K562 (cell line): ENCODE results near the gene BCR. TPM values are rescaled to one million over a fixed set of nuclear protein-coding genes. Genes with fewer than 3 reads are reported as not detected.

ENCODE experiments used
- ATAC-seq: fragments of 200-7000 bp; cut with Tn5 transposase; 3 replicates; pipeline ENCODE4 v1.9.1; 2020; ENCODE audit warnings: moderate library complexity
- BruUV-seq: library from RNA; stranded (reverse); fragments of 400-500 nt; replicated peaks from 2 replicates; lab custom pipeline; 2021; lab: Mats Ljungman, UMichigan
- CTCF ChIA-PET: fragments of 300-600 bp; formaldehyde crosslinking; extraction: SDS; loops from one replicate; lab custom pipeline; 2021; ENCODE audit warnings: low intra/inter-chr PET ratio; lab: Yijun Ruan, JAX
- POLR2A ChIA-PET: fragments of 300-600, 350-650 bp; sonication (Branson Sonifier 250); formaldehyde crosslinking; extraction: SDS; loops from one replicate; lab custom pipeline; 2021; ENCODE audit warnings: antibody characterized with exemption, inconsistent platforms; lab: Yijun Ruan, JAX
- DNase-seq, 4 experiments: peaks; one replicate each; pipeline versions ENCODE4 v3.0.0 to v3.0.0-alpha.2; 2011 to 2018; ENCODE audit warnings: low spot score in 3 of 4, mixed read lengths in 3 of 4; ENCODE audit errors: extremely low read depth in 1 of 4
- FAIRE-seq: peaks from 2 replicates; lab custom pipeline; 2011; peaks lifted over from hg19 to GRCh38; lab: Jason Lieb, UNC
- H2AFZ ChIP-seq: 2 replicates; pipeline ENCODE4 v1.6.0; 2011; ENCODE audit warnings: low read depth, low read length, control low read depth, inconsistent platforms
- H3K27ac ChIP-seq: fragments of 200-600 bp; 3 replicates; pipeline ENCODE4 v1.8.0; 2011; ENCODE audit warnings: low read depth, mild to moderate bottlenecking, control low read depth, inconsistent platforms, low read length, moderate library complexity, mixed read lengths; ENCODE audit errors: extremely low read depth
- H3K27me3 ChIP-seq, 2 experiments: fragments of 300-600 bp in 1 of 2; 2 replicates in 1 of 2; 3 replicates in 1 of 2; pipeline versions ENCODE4 v1.6.0 to v1.8.0; 2011; ENCODE audit warnings: inconsistent platforms in 2 of 2, low read length in 2 of 2, mild to moderate bottlenecking in 1 of 2, mixed read lengths in 1 of 2, moderate library complexity in 1 of 2; ENCODE audit not compliant: control insufficient read depth in 2 of 2, insufficient read depth in 2 of 2
- H3K36me3 ChIP-seq: fragments of 300-600 bp; 3 replicates; pipeline ENCODE4 v1.8.0; 2011; ENCODE audit warnings: mild to moderate bottlenecking, low read length, inconsistent platforms; ENCODE audit not compliant: control insufficient read depth, insufficient read depth
- H3K4me1 ChIP-seq, 2 experiments: fragments of 200-600 bp in 1 of 2; replicated peaks in 1 of 2; 2 replicates in 1 of 2; 3 replicates in 1 of 2; pipeline versions ENCODE4 v1.5.1 to v1.8.0; 2011; ENCODE audit warnings: inconsistent platforms in 2 of 2, low read length in 2 of 2, mild to moderate bottlenecking in 1 of 2, mixed read lengths in 1 of 2, moderate library complexity in 1 of 2; ENCODE audit not compliant: control insufficient read depth in 2 of 2, insufficient read depth in 2 of 2
- H3K4me2 ChIP-seq: 2 replicates; pipeline ENCODE4 v1.6.1; 2011; ENCODE audit warnings: low read length, control low read depth, inconsistent platforms, mixed read lengths; ENCODE audit not compliant: insufficient read depth
- H3K4me3 ChIP-seq: fragments of 200-600 bp; sonication (generic), shearing (Covaris generic); 2 replicates; pipeline ENCODE4 v1.5.1; 2016; ENCODE audit warnings: control low read depth, inconsistent platforms
- H3K79me2 ChIP-seq: fragments of 200-600 bp; 3 replicates; pipeline ENCODE4 v1.8.0; 2011; ENCODE audit warnings: low read length, inconsistent platforms; ENCODE audit not compliant: control insufficient read depth, insufficient read depth
- H3K9ac ChIP-seq, 2 experiments: 2 replicates each; pipeline versions ENCODE4 v1.6.0 to v1.6.1; 2011; ENCODE audit warnings: low read depth in 2 of 2, low read length in 2 of 2, control low read depth in 1 of 2, inconsistent platforms in 1 of 2, mild to moderate bottlenecking in 1 of 2, mixed read lengths in 1 of 2; ENCODE audit not compliant: insufficient read depth in 1 of 2
- H3K9me1 ChIP-seq: one replicate; pipeline ENCODE4 v1.6.0; 2011; ENCODE audit warnings: inconsistent platforms, mild to moderate bottlenecking, low read length, moderate library complexity; ENCODE audit not compliant: control insufficient read depth, insufficient read depth
- H3K9me3 ChIP-seq: replicated peaks from 2 replicates; pipeline ENCODE4 v1.5.1; 2011; ENCODE audit warnings: low read depth, low read length, inconsistent platforms; ENCODE audit not compliant: control insufficient read depth, insufficient read depth
- H4K20me1 ChIP-seq: replicated peaks from 2 replicates; pipeline ENCODE4 v1.6.1; 2011; ENCODE audit warnings: low read length, inconsistent platforms, mixed read lengths; ENCODE audit not compliant: control insufficient read depth, insufficient read depth
- FOXK1 ChIP-seq: sonication (generic); formaldehyde crosslinking; IDR thresholded peaks from 2 replicates; pipeline ENCODE4 v1.8.0; 2022; ENCODE audit warnings: missing genetic modification reagents, mild to moderate bottlenecking, borderline replicate concordance
- GTF3C2 ChIP-seq: IDR thresholded peaks from 3 replicates; pipeline ENCODE4 v1.6.1; 2011; ENCODE audit warnings: borderline replicate concordance, mild to moderate bottlenecking, moderate library complexity; ENCODE audit not compliant: insufficient read length; ENCODE audit errors: extremely low read depth
- KAT2B ChIP-seq: IDR thresholded peaks from one replicate; pipeline ENCODE4 v1.6.1; 2012; ENCODE audit warnings: low read depth, mild to moderate bottlenecking, control low read depth, inconsistent platforms, low read length, moderate library complexity
- KDM2B ChIP-seq: fragments of 250-450 bp; sonication (Bioruptor Pico); IDR thresholded peaks from 2 replicates; pipeline ENCODE4 v1.8.0; 2021; ENCODE audit warnings: mild to moderate bottlenecking, moderate library complexity
- MCM5 ChIP-seq: fragments of 450-650 bp; IDR thresholded peaks from 2 replicates; pipeline ENCODE4 v1.6.1; 2016; ENCODE audit warnings: low read depth
- MIER1 ChIP-seq: fragments of 450-650 bp; IDR thresholded peaks from 2 replicates; pipeline ENCODE4 v1.6.1; 2016; ENCODE audit warnings: antibody characterized with exemption, mild to moderate bottlenecking, low read depth
- NR3C1 ChIP-seq: sonication (generic); formaldehyde crosslinking; IDR thresholded peaks from 2 replicates; pipeline ENCODE4 v1.8.1; 2022; ENCODE audit warnings: missing genetic modification reagents
- RBM22 ChIP-seq: fragments of 200-400 bp; formaldehyde crosslinking; IDR thresholded peaks from 2 replicates; pipeline ENCODE4 v1.6.1; 2018; ENCODE audit warnings: low read length, low read depth; ENCODE audit not compliant: poor library complexity, severe bottlenecking
- SAP30 ChIP-seq: fragments of 200-600 bp; sonication (generic); IDR thresholded peaks from 2 replicates; pipeline ENCODE4 v1.6.1; 2012; ENCODE audit warnings: borderline replicate concordance, low read depth, mild to moderate bottlenecking, moderate library complexity, low read length, control low read depth, inconsistent platforms; ENCODE audit not compliant: insufficient read depth, poor library complexity, severe bottlenecking
- SIX5 ChIP-seq, 2 experiments: IDR thresholded peaks; 2 replicates each; pipeline ENCODE4 v1.6.1; 2011; ENCODE audit warnings: low read length in 2 of 2, borderline replicate concordance in 1 of 2, low read depth in 1 of 2, mild to moderate bottlenecking in 1 of 2, moderate library complexity in 1 of 2; ENCODE audit not compliant: insufficient read depth in 1 of 2
- XRCC3 ChIP-seq: fragments of 450-650 bp; IDR thresholded peaks from 2 replicates; pipeline ENCODE4 v1.6.1; 2017; ENCODE audit warnings: mild to moderate bottlenecking, moderate library complexity
- ZNF449 ChIP-seq: fragments of 250-450 bp; sonication (Bioruptor Pico); IDR thresholded peaks from 2 replicates; pipeline ENCODE4 v1.8.0; 2022; ENCODE audit warnings: moderate library complexity, mild to moderate bottlenecking, inconsistent platforms
- WGBS: fragments of 100-300 bp; shearing (Covaris generic); methylation state at CpG from one replicate; pipeline ENCODE4 v1.1.6; 2016; ENCODE audit warnings: low coverage, mixed read lengths; ENCODE audit not compliant: insufficient coverage; ENCODE audit errors: missing lambda C conversion rate; 5-methylcytosine and 5-hydroxymethylcytosine counted together
- in situ Hi-C: fragments of 300-500 bp; cut with MboI; formaldehyde crosslinking; loops from 4 replicates; pipeline ENCODE4 v1.15.0; 2018; ENCODE audit warnings: inconsistent platforms, mixed read lengths
- intact Hi-C: fragments of 100-400 bp; cut with micrococcal nuclease; formaldehyde crosslinking; loops from 2 replicates; pipeline ENCODE4 v1.14.2; 2022
- polyA plus RNA-seq, 8 experiments: library from polyadenylated mRNA; depleted of rRNA in 4 of 8; stranded (reverse) in 5 of 8; unstranded in 3 of 8; fragments of >200 nt; fragmentation: Nextera tagmentation in 2 of 8; fragmentation: Illumina TruSeq in 1 of 8; extraction: Ambion mirVana in 2 of 8; extraction: Trizol in 1 of 8; gene quantifications; 2 replicates each; pipeline versions ENCODE4 v1.2.1 to v1.2.3, GENCODE V29; 2011 to 2014; ENCODE audit warnings: inconsistent platforms in 1 of 8, missing spikeins in 1 of 8
- total RNA-seq, 7 experiments: library from RNA; depleted of rRNA in 6 of 7; stranded (reverse); fragments of >200 nt in 6 of 7; fragmentation: Illumina TruSeq in 2 of 7; extraction: Trizol in 2 of 7; gene quantifications; 2 replicates each; pipeline versions ENCODE4 v1.2.1 to v1.2.3, GENCODE V29; 2011 to 2021; ENCODE audit warnings: low replicate concordance in 1 of 7
- TF ChIP-seq, protein P1 (sequence below): fragments of 250-450 bp; sonication (Bioruptor Pico); IDR thresholded peaks from 2 replicates; pipeline ENCODE4 v1.8.0; 2021; ENCODE audit warnings: mild to moderate bottlenecking, moderate library complexity

The BCR gene
- total and polyA plus RNA-seq, 9 of the 15 experiments (the other 6 are each of a cell fraction or from before 2014, with no cell fraction given): 0.41 to 150 (median 45.6) TPM

DNA sequence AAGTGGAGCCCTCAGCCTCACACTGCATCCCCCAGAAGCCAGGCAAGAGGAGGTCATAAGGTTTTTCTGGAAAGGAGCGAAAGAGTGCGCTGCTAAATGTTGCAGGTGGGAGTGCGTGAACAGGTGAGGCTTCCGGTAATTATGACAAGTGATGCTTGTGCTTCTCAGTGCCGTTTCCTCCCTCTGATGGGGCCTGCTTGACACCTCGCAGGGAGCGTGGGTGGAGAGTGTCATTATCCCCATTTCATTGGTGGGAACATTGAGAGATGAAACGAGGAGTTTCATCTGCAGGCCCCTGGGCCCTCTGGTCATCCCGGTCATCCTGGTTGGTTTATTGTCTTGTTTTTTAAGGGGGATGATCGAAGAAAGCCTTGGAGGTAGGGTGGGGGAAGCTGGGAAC, 57.5 kb downstream of the BCR start (continued):
- TF ChIP-seq XRCC3 (no peak), NR3C1 (no peak), FOXK1 (CRISPR knock-in tag) (no peak), ZNF449 (no peak), MCM5 (no peak), SIX5 (IDR thresholded peaks at IDR 0.05; ENCODE audit: borderline replicate concordance in 1 of 2, insufficient read depth in 1 of 2, low read depth in 1 of 2, low read length in 2 of 2) (no peak)

DNA sequence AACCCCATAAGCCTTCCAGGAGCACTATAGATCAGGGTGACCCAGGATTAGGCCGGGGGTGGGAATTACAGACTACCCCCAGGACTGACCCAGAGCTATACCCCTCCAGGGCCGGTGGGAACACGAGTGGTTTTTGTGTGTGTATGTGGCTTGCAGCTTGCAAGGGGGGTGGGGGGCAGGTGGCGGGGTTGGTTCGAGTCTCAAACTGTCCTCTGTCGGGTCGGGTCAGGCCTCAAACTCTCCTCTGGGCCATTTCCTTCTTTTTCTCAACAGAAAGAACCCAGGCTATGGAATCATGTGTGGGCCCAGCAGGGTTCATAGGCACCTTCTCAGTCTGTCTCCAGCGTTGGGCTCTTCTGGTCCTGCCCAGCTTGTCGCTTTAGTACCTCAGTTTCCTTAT, 58.4 kb downstream of the BCR start:
- Histone ChIP-seq H3K9ac (no peak overlapping the region), H3K4me2 (no peak overlapping the region), H3K27me3 (no peaks in the 10 kb centered on the region), H3K4me3 (no peak overlapping the region), H3K79me2 (peaks cover 91% of the 10 kb centered on the region), H3K4me1 (peaks cover 22 to 46% of the 10 kb centered on the region in 2 experiments), H3K9me3 (peaks cover 8% of the 10 kb centered on the region), H3K36me3 (peaks cover 4% of the 10 kb centered on the region; the same call in 1 of the 3 replicates), H4K20me1 (peaks cover 70% of the 10 kb centered on the region), H2AFZ (no peak overlapping the region), H3K27ac (no peak overlapping the region), H3K9me1 (peaks cover 56% of the 10 kb centered on the region)
- in situ Hi-C loops (no loop called here), intact Hi-C loops (no loop called here)
- no TSS peak for BruUV-seq
- ATAC-seq: no peak
- ChIA-PET CTCF (interaction anchor here (0.6 kb wide), 1 partner anchor 470 kb away, joined by 3 read pairs; no protein-coding TSS in a partner anchor), POLR2A (interaction anchor here (0.8 to 80.1 kb wide), 5 partner anchors 9 to 52 kb away, joined by 3 to 3476 read pairs (median 4); partner anchors contain the start of genes BCR and RAB36)
- FAIRE-seq: no peak
- peak in 2 of 4 experiments; percentile 55 to 61 for DNase-seq
- WGBS: 91% methylated on average over 9 of the region's 9 CpGs
- TF ChIP-seq RBM22 (no peak), MIER1 (no peak), GTF3C2 (no peak), SAP30 (no peak), ZNF449 (no peak), KDM2B (CRISPR knock-in tag) (no peak), KAT2B (no peak)
- TF ChIP-seq, protein P1, sequence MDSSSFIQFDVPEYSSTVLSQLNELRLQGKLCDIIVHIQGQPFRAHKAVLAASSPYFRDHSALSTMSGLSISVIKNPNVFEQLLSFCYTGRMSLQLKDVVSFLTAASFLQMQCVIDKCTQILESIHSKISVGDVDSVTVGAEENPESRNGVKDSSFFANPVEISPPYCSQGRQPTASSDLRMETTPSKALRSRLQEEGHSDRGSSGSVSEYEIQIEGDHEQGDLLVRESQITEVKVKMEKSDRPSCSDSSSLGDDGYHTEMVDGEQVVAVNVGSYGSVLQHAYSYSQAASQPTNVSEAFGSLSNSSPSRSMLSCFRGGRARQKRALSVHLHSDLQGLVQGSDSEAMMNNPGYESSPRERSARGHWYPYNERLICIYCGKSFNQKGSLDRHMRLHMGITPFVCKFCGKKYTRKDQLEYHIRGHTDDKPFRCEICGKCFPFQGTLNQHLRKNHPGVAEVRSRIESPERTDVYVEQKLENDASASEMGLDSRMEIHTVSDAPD (CRISPR knock-in tag): no peak
